Stromal cell of bone marrow (primary cell): Measurements from ENCODE around the gene CABLES1.

Experiments used
- DNase-seq: peaks from one replicate; pipeline ENCODE4 v3.0.0-alpha.2; 2012; ENCODE audit warnings: low read depth

CABLES1 gene

DNA sequence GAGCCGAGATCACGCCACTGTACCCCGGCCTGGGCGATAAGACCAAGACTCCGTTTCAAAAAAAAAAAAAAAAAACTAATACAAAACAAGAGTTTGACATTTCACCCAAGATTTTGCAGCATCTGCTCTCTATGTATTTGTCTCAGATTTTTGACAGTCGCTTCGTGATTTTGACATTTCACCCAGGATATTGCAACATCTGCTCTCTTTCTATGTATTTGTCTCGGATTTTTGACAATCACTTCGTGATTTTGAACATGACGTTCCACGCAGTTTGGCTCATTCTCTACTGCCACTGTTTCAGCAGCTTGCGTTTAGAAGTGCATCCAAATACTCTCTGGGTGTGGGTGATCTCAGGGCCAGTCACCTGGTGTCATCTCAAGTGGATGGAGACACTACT is 108.5 kb downstream of the CABLES1 start:
- no peak for DNase-seq

DNA sequence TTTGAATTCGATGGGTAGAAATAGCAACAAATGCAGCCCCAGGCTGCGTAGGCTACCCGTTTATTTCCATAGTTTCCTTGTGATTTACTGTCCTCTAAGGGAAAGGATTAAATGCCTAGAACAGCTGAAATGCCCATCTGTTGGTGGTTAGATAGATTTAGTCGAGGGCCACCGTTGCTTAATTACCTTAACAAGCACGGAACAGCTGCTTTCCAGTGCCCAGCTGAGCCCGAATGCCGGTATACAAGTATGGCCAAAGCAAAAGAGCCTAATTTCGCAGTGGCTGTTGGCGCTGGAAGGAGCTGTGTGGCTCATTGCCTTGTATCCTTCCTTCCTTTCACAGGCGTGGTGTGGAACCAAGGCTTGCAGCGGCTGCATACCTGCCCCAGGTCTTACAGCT is 109.1 kb downstream of the CABLES1 start:
- DNase-seq = no peak

DNA sequence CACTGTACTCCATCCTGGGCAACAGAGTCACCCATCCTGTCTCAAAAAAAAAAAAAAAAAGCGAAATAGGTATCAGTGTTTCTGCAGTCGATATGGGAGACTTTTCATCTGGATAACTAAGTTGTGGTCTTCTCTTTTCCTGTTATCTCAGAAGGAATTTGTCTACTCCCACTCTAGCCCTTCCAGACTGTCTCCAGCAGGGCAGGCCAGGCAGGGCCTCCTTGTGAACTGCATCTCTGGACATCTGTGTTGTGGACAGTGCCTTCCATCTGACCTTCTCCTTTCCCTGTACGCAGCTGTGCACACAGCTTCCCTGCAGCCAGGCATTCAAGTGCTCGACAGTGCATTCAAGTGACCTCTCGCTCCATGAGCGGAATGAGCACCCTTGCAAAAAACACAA is 110.2 kb downstream of the CABLES1 start:
- DNase-seq = no peak

DNA sequence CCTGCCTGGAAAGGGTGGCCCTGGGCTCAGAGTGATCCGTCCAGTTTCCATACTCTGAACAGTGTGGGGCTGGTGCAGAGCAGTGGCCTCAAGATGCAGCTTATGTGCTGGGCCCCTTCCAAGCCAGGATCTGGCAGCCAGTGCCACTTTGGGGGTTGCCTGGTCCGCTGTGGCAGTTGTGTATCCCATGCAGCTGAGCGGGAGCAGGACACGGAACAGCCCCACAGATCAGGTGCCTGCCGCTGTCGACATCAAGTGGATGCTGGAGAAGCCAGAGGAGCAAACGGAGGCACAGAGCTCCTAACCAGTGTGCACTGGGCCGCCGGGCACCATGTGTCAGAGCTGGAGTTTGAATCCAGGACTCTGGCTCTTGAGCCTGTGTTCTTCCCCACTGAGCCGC is 112.0 kb downstream of the CABLES1 start:
- DNase-seq = no peak

DNA sequence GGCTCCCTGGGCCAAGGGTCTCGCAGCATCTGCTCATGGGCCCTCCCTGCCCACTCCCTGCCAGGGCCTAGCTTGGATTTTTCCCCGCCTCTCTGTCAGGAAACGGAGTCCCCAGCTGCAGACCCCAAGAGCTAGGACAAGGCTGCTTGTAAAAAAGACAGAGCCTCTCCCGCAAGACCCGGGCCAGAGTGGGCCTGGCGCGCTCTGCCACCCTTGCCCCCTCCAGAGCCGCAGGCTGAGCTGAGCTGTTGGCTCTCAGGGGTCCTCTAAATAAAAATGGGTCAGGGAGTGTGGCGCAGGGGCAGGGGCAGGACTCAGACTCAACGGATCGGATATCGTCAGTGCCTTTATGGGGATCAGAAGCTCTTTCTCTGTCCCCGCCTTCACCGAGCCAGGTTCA is 112.6 kb downstream of the CABLES1 start:
- no peak for DNase-seq

DNA sequence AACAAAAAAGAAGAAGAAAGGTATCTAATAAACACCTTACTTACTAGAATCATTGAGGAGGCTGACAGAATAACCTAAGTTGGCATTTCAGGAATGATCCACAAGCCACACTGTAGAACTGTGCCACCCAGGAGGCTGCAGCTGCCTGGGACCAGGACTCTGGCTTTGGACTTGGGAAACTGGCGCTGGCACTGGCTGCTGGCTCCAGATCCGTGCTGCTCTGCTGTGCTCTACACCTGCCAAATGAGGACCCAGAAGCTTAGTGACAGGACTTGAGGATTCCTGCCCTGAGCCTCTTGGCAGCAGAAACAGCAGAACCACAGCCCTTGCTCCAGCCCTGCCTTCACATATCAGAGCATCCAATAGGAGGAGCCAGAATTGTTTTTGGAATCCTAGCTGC is 113.5 kb downstream of the CABLES1 start:
- DNase-seq = no peak

DNA sequence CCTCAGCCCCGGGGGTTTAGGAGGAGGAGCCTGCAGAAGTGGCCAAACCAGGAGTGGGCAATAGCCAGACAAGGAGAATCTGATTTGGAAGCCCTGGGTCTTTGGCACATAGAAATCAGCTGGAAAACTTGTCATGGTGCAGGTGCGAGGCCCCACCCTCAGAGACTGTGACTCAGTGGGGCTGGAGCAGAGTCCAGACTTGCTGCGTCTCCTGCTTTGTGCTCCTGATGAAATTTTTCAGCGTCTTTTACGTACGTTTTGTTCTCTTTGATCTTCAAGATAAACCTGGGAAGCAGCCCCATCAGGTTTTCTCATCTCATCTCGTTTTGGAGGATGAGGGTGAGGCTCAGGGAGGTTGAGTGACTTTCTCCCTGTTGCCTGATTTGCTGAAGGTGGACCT is 114.1 kb downstream of the CABLES1 start:
- DNase-seq = no peak

DNA sequence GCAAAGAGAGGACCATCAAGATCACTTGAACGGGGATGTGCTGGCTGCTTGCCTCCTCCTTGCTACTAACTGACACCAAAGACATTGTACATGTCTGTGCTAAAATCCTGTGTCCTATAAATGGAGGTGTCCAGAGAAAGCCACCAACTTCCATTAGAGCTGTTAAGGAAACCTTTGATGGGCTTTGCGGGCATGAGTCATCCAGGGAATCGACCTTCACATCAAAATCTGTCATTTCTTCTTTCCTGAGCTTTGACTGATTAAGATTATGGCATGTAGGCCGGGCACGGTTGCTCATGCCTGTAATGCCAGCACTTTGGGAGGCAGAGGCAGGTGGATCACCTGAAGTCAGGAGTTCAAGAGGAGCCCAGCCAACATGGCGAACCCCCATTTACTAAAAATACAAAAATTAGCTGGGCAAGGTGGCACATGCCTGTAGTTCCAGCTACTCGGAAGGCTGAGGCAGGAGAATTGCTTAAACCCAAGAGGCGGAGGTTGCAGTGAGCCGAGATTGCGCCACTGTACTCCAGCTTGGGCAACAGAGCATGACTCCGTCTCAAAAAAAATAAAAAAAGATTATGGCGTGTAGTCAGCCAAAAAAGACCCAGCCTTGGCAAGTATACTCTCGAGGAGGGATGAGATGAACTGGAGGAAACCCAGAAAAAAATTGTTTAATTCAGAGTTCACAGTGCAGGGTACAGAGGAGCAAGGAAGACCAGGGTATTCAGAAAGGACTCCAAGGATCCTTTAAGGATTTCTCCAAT is 115.8 kb downstream of the CABLES1 start:
- DNase-seq = no peak

DNA sequence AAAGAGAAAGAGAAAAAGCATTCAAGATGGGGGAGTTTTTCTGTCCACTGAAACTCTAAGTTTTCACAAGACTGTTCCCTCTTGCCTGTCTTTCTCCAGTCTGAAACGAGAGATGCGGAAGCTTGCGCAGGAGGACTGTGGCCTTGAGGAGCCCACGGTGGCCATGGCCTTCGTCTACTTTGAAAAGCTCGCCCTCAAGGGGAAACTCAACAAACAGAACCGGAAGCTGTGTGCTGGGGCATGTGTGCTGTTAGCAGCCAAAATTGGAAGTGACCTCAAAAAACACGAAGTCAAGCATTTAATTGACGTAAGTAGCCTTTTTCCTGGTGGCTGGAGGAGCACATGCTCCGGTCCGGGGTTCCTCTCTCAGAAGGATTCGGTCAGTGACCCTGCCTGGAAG is 118.3 kb downstream of the CABLES1 start:
- no peak for DNase-seq

DNA sequence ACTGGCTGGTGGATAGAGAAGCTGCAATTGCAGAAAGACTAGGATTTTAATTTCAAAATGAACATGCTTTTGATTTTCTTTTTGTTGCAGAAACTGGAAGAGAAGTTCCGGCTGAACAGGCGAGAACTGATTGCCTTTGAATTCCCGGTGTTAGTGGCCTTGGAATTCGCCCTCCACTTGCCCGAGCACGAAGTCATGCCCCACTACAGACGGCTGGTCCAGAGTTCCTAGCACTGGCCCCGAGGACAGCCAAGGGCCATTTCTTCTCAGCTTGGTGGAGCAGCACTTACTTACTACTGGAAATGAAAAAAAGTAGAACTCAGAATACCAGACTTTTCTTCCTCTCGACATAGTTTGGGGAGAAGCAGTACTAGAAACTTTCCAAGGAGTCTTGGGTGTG is 121.9 kb downstream of the CABLES1 start:
- DNase-seq = no peak

DNA sequence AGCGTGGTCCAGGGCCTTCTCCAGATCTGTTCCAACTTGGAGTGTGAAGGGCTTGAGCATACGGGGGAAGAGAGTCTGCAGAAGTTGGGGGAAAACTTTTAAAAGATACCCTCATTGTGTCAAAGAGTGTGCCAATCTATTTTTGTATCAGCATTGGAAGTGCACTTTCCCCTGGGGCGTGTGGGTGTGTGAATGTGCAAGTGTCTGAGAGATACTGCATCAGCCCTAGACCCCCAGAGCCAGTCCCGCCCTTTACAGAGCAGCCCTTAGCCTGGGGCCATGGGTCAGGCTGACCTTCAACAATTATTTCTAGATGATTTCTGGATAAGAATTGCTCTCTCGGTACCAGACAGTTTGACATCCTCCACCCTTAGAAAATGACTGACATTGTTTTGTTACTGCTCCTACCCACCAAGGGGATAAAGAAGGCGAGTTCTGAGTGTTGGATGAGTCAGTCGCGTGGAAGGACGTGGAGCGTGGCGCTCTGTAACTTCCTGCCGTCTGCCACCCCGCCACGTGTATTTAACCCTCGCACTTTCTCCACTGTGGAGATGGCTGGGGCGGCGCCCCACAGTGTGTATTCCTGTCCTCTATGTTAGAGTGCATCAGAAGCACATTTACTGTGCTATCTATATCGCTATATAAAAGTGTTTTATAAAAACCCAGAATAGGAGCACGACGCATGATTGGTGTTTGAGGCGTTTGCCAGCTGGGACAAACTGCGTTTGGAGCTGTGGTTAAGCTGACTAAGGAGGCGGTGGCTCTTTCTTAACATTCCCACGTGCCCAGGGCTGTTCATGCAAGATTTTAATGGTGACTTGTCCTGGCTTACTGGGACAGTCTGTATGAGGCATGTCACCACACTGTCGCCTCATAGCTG is 122.6 kb downstream of the CABLES1 start:
- DNase-seq = peak; percentile 38

DNA sequence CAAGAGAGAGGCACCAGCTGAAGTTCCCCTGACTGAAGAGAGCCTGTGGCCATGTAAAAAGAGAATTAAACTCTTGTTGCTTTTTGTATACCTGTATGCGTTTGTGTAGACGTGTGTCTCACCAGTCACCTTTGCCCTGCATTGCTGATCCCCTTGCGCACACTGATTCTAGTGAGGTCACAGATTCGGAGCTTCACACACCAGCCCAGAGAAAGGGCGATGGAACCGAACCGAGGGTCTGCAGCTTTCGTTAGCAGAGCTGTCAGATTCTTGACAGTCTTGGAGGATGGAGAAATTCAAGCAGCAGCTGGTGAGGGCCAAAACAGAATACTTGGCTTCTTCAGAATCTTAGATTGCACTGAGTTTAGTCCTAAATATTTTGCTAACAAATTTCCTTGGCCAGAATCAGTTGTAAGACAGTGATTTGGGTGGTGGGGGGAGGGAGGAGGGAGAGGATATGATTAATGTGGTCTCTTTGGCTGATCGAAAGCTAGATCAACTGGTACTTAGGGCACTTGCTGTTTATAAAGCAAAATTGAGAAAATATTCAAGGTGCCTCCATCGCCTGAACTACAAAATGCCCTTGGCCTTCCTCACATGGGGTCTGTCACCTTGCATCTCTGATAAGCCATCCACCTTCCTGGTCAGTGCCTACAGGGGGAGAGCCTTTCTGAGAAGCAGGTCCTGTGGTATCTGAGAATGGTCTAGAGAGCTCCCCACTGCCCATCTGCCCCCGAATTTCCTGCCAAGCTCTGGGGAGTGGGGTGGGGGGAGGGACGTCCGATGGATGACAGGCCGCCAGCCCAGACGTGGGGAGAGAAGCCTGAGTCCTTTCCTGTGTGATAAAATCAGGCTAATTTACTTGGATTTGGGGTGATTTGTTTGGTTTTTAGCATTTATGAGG is 123.5 kb downstream of the CABLES1 start:
- no peak for DNase-seq

DNA sequence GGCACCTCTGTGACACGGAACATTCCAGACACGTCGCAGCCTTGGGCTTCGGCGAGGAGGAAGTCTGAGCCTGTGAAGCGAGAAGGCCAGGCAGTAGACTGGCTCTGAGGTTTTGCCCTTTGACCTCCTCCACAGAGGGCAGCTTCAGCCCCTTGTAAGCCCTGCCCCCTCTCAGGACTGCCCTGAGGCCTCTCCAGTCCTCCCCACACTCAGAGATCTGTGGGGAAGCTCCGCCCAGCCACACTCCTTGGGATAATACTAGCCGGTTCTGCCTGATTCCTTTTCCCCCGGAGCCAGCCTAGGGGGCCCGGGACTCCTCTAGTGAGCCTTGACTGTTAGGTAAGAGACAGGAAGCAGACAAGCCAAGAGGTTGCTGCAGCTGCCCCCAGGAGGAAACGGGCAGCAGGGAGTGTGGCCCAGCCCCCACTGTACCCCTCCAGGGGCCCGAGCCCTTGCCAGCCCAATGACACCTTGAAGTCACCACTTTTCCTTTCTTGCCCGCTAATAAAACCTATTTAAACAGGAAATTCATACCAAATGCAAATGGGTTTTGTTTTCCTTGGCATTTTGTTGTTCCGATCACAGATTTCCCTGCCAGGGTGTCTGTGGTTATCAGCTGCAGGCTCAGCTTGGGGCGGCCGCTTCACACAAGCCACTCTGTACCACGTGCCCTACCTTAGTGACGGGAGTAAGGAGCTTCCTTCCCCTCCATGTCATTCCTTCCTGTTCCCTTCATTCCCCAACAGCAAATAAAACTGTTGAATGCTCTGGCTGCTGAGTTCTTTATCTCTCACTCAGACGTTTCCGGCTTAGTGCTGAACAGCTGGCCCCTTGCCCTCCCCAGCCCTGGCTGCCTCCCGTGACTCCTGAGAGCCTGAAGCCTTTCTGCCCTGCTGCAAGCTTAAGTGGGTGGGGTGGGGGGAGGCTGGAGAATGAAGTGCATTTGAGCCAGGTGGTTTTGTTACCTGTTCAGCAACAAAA is 124.7 kb downstream of the CABLES1 start:
- peak; percentile 52 for DNase-seq

DNA sequence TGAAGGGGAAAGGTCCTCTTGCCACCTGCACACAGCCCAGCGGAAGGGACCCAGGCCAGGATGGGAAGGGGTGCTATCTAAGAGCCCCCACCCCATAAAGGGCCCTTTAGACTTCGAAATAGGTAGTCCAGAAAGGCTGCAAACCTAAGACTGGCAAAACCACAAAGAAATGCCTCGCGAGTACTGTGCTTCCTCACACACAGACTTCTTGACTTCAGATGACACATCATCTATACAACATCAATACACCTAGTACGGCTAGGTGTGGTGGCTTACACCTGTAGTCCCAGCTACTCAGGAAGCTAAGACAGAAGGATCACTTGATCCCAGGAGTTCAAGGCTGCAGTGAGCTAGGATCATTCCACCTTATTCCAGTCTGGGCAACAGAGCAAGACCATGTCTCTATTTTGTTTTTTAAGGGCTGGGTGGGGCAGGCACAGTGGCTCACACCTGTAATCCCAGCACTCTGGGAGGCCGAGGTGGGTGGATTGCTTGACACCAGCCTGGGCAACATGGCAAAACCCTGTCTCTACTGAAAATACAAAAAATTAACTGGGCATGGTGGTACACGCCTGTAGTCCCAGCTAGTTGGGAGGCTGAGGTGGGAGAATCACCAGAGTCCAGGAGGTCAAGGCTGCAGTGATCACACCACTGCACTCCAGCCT is 125.8 kb downstream of the CABLES1 start:
- DNase-seq = no peak

DNA sequence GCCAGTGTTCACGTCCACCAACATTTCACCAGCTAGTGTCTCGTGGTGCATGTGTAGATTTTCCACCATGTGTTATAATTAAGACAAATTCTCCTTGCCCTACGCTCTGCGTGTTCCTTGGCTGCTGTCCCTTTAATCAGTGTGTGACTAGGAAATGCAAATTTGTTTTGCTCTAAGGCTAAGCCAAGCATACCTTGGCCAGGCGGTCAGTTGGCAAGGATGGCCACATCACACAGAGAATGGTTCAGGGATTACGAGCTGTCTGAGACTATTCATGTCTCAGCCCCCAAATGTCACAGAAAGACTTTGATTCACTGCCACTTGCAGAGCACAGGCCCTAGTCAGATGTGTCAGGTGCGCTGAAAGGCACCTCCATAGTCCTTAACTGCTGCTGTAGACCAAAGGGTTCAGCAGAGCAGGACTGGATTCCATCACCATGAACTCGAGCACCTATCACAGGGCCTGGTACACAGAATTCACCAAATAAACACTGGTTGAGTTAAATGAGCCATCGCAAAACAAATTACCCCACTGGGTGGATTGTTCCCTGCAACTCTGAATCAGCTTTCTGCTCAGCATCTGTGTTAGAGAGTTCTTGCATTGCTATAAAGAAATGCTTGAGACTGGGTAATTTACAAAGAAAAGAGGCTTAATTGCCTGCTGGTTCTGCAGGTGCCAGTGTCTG is 128.4 kb downstream of the CABLES1 start:
- no peak for DNase-seq

DNA sequence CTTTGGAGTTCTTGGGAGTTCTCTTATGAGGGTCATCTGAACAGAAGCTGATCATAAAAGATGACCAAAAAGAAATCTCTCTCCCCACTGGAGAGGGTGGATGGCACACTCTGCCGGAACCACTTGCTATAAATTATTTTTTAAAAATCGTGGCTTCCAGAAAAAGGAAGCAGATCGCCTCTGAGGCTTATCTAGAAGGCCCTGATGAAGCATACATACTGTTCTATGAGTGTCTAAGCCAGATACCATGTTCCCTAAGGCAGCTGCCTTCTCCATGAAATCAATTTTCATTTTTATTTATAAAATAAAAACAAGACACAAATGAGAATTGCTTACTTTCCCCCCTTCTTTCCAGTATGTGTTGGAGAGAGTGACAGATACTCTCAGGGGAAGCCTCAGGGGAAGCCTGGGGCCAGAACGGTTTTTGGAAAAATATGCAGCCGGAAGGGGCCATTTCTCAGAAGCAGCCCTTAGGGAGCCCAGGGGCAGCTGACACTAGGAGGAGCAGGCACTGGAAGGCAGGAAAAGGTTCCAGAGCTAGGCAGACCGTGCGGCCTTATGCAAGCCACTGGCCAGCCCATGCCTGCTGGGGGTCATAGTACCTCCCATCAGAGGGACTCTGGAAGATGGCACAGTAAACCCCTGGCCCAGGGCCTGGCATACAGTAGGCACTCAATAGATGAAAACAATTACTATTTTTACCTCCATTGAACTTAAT is 130.6 kb downstream of the CABLES1 start:
- no peak for DNase-seq

DNA sequence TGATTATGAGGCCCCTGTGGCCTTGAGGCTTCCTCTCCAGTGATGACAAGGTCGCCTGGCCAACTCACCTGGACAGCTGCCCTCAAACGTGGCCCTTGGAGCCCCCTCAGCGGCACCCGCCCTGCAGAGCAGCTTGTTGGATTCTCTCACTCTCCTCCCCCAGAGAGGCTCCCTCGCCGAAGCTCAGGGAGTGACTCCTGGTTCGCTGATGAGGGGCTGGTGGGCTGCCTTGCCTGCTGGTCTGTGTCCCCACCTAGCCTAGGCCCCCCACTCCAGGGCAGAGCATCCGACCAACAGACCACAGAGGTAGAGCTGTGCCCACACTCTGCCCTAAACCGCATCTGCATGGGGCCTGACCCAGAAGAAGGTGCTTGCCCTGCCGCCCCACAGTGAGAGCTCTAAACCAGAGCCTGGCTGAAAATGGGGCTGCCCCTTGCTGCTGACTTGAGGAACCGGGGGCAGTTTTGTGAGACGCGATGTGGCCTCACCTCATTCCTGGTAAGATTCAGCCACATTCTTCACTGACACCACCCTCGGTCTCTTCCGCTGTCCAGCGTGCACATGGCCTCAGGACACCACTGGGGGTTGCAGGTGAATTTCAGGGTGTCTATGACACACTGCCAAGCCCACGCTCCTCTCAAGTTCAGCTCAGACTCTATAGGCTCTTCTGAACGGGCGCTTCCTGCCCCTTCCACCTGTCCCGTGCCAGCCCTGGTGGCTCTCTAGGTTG is 131.6 kb downstream of the CABLES1 start:
- no peak for DNase-seq

DNA sequence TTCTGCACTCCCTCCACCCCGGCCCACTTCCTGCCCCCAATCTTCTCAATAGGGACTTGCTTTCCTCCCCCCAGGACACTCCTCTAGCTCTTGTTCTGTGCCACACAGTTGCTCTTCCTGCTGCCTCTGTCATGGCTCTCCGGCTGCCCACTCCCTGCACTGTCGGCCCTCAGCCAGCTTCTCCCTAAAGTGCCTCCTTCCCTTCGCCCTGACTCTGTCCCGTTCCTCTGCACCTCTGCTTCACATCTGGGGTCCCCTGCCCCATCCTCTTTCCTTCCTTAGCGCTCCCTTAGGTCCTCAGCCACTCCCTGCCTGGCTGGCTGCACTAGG is 132.1 kb downstream of the CABLES1 start:
- DNase-seq = no peak

DNA sequence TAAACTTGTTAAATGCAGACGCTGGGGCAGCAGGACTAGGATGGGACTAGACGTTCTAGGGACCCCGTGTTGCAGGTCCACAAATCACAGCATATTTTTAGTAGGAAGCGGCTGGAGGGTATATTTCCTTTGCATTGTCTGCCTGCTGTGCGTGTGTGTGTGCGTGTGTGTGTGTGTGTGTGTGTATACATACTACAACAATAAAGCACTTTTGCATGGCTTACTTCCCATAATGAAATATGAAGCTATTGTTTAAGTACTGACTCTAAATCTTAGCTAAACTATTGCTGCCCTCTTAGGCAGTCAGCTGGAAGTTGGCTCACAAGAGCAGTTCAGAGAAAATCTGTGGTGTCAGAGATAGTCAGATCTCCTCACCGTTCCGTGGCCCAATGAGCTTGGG is 133.4 kb downstream of the CABLES1 start:
- no peak for DNase-seq
